RKO (cell line): ENCODE data around the gene CTTNBP2NL.

Experiments
- DNase-seq: peaks from one replicate; pipeline ENCODE4 v3.0.0-alpha.2; 2016; ENCODE audit warnings: low spot score

CTTNBP2NL gene, protein sequence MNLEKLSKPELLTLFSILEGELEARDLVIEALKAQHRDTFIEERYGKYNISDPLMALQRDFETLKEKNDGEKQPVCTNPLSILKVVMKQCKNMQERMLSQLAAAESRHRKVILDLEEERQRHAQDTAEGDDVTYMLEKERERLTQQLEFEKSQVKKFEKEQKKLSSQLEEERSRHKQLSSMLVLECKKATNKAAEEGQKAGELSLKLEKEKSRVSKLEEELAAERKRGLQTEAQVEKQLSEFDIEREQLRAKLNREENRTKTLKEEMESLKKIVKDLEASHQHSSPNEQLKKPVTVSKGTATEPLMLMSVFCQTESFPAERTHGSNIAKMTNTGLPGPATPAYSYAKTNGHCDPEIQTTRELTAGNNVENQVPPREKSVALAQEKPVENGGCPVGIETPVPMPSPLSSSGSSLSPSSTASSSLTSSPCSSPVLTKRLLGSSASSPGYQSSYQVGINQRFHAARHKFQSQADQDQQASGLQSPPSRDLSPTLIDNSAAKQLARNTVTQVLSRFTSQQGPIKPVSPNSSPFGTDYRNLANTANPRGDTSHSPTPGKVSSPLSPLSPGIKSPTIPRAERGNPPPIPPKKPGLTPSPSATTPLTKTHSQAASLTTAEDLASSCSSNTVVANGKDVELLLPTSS

DNA sequence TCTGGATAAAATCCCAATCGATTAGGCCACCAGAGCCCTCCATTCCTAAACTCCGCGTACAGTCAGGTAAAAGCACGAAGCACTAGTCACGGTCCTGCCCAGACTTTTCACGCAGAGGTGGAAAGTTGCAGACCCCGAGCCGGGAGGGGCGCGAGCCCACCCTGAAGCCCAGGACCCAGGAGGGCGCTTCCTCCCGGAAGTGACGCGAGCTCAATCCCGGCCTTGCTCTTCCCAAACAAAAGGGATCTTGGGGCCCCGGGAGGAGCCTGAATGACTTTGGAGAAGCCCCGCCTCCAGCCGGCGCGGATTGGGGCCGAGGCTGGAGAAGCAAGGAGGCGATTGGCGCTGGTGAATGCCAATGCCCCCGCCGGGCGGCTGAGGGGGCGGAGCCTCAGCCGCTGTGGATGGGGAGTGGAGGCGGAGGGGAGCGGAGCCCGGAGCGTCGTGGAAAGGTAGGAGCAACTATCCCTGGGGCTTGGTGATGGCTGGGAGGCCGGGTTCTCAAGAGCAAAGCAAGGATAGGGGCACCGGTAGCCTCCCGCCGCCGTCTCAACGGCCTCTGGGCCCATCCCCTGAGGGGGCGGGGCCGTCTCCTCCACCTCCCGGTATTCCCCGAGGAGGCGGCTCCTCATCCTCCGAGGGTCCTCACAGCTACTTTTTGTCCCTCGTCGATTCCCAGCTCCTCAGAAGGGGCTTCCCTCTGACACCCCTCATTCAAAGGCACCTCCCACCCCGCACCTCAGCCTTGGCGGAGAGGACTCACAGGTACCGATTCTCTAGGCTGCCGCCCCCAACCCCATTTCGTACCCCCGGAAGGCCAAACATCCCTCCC is at the start of gene CTTNBP2NL:
CTTNBP2NL (plus strand) TSS at position 394 of the 832 bp plus-strand sequence. CDS start 19,952 bp downstream, outside the sequence.
- DNase-seq: peak; percentile 97

DNA sequence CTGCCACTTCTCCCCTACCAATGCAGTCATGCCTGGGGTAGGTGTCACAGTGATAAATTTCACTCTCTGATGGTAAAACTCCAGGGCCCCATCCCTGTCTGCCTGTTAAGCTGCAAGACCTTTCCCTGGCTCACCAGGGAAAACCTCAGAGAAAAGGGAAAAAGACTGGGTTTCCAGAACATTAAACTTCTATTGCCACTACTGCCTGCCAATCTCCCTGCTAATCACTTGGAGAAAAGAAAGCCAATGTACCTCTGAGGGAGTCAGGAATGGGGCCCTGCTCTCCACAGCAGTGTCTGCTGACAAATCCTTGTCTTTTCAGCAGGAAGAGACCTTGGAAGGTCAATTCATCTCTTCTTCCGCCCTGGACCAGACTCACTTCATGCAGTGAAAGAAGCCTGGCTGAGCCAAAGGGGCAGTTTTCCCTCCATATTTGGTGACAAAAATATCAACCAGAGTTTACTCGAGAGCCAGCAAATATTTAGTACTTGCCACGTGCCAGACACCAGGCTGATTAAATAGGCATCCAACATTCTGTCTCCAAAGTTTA is 49.1 kb upstream of the CTTNBP2NL start:
- no peak for DNase-seq

DNA sequence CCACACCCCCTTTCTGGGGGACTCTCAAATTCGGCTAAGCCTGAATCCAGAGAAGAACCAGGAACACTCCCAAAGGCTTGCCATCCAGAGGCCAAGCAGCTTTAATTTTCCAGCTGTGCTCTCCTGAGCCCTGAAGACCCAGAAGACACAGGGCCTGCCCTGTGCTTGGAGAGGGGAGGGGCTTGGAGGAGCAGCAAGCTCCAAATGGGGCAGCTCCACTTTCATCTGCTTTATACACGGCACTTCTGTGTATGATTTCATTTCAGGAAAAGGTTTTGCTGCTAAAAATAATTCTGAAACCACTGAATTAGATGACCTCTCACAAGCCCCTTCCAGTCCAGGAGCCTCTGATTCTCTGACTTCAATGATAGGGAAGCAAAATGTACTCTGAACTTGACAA is 39.2 kb upstream of the CTTNBP2NL start:
- no peak for DNase-seq

DNA sequence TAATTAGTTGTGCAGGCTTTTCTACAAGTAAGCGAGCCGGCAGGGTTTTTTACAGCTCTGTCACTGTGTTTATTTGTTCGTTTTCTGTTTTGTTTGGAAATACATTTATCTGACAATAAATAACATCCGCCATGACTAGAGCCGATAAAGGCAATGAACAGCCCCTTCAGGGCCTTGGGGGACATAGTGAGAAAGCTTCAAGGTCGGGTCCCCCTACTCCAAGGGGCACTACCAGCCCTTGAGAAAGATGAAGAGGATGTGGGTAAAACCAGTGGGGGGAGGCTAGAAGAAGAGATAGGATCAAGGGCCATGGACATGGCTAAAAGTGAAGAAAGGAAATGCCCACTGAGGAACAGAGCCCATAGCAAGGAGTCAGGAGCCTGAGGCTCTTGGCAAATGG is 38.5 kb upstream of the CTTNBP2NL start:
- no peak for DNase-seq

DNA sequence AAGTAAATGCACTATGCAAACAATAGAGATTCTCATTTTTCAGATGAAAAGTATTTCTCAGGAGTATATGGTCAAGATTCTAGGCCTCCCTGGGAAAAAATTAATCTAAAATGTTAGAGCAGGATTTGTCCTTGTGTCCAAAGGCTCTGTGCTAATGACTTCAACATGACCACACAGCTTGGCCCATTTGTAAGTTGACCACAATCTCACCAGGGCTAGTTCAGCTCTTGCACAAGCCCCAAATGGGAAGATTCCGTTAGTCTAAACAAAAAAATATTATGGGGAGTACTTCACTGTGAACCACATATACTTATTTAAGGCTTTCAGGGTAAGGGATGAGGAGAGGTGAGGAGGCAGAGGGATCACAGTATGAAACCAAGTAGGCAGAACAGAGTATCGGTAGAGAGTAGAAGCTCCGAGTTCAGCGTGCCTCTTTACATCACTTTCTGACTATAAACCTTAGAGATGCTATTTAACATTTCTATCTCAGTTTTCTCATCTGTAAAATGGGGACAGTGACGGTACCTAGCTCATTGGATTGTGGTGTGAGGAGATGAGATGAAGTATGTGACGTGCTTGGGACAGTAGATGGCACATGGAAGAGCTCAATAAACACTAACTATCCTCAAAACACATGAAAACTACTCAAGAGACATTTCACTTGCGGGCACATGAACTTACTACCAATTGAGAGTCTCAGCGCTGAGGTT is 37.8 kb upstream of the CTTNBP2NL start:
- DNase-seq: no peak

DNA sequence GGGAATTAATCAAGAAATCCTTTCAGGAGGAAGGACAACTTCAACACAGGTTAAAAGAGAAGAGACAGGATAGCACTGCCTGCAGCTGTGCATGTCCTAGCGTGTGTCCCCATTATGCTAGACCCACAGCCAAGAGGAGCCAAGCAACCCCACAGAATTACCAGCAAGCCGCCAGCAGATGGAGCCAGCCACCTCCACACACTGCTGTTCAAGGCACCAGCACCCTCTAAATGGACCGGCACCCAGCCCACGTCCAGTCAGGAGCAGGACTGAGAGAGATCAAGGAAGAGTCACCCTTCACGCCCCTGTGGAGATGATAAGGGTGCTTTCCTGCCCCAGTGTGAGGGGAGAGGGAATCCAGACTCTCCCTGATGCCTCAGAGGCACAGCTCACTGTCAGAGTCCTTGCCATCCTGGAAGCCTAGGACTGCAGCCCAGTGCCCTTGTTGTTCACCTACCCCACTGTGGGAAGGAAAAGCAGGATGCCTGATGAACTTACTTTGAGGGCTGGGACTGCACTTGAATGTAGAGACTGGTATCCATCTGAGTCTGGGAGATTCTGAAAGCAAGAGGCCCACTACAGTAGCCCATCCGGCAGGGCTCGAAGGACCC is 37.1 kb upstream of the CTTNBP2NL start:
- peak; percentile 45 for DNase-seq

DNA sequence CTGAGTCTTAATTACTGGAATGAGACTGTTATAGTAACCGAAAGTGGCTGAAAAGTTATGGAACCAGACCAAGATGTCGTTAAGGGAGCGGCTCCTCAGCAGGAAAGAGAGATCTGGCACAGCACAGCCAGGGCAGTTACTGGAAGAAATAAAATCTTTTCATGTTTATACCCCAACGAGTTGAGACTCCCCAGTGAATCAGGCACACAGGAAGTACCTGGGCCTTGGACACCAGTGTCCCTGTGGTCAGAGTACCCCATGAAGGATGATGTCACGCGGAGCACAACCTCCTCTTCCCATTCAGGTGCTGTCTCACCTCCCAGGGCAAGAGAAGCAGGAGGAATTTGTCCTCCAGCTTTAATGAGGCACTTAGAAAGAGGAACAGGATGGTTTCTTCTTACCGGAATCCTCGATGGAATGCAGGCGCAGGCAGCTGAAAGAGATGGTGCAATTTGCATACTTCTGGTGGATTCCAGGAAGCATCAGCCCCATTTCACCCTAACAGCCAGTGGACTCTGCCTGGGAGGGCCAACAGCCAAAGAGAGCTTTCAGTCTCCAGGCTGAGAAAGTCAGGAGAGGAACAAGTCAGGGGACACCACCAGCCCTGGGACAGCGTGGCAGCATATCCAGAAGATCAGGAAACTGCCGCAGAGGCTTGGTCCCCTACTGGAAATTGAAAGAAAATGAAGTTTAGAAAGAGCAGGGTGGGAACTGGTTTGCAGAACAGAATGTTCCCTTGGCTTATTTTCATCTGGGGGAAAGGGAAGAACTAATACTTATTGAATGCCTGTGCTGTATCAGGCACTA is 35.9 kb upstream of the CTTNBP2NL start:
- no peak for DNase-seq

DNA sequence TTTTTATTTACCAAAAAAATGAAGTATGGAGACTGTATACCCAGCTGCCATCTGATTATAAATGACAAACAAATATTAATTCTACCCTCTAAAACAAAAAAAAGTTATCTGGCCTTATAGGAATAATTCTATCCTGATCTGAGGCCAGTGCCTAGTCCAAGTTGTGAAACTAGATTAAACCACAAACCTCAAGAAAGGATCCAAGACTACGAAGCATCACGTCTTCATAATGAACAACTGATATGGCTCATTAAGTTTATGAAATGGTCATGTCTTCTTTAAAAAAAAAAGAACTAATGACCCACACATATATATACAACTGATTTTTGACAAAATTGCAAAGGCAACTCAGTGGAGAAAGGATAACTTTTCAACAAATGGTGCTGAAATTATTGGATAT is 32.4 kb upstream of the CTTNBP2NL start:
- no peak for DNase-seq

DNA sequence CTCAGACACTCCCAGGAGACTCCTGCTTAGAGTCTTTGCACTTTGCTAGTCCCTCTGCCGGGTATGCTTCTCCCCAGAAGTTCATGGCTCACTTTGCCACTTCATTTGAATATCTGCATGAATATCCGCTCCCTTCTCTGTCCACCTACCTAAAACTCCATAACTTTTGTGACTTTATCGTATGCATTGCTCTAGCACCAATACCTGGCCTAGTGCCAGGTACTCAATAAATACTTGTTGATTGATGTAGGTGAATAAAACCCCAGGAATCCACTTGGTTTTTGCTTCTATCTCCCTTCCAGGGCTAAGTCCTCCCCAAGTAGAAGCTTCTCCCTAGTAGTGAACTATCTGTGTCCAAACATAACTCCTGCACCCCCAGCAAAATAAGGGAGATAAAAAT is 27.8 kb upstream of the CTTNBP2NL start:
- DNase-seq: no peak

DNA sequence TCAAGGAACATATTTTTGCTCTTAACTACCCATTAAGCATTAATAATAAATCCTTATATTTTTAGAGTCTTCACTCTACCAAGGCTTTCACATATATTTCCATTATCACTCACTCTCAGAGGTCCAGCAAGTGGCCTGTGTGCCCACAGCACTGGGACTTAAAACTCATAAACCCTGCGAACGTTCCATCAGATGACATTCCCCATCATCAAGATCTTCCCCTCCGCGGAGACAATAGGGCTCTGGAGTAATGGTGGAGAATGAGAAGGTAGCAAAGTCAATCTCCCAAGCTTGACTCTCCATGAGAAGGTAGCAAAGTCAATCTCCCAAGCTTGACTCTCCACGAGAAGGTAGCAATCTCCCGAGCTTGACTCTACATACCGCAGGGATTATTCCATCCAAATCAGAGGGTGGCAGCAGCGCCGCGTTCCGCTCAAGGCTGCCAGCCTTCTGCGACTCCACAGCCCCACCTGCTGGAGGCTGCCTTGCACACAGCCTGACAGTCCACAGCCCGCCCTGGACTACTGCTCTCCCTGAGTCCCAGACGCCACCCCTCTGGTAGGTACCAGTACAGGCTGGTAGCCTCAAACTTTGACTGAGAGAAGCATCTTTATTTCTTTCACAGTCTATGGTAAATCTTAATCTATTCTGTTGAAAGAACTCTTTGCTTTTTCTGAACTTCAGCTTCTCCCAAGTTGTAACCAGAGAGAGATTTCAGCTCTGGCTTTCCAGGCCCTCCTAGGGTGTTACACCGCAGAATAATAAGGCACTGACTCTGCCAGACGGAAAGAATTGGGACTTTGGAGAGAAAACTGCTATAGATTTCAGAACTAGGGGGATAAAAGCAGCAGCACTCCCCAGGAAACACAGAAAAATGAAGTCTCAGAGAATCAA is 26.4 kb upstream of the CTTNBP2NL start:
- peak; percentile 82 for DNase-seq

DNA sequence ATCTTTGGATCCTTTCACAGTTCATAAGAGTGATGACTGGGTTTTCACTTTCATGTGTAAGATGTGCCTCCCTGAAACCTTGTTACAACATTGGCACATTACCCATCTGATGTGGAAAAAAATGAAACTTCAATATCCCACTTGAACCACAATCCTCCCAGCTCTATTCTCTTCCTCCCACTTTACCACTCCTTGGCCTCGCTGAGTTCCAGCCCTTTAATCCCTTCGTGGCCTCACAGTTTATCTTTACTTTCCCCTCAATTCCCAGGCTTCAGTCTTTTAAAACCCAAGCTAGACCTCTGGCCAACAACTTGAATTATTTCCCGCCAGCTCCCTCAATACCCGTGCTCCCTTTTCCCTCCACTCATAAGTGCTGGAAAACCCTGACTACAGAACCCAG is 25.0 kb upstream of the CTTNBP2NL start:
- DNase-seq: no peak

DNA sequence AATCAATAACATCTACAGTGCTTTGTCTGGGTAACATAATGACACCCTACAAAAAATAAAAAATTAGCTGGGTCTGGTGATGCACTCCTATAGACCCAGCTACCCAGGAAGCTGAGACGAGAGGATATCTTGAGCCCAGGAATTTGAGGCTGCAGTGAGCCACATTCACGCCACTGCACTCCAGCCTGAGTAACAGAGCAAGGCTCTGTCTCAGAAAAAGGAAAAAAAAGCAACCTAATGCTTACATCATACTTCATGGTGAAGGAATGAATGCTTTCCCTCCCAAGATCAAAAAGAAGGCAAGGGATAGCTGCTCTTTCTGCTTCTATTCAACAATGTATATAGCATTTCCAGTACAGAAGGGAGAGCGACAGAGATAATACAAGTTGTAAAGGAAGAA is 24.2 kb upstream of the CTTNBP2NL start:
- DNase-seq: no peak

DNA sequence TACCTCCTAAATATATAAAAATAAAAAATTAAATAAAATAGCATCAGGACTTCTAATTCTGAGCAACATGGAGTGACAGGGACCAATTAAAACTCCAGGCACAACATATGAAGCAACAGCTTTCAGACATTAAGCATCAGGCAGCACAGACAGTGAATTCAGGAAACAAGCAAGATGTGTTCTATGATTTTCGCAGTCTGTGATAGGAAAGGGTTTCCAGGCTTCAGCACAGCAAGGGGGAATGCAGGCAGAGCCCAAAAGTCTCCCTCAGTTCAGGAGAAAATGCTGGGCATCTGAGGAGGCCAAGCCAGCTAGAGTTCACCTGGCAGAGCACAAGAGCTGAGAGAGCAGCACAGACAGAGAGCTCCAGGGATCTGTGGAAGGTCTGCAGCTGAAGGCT is 22.2 kb upstream of the CTTNBP2NL start:
- DNase-seq: no peak

DNA sequence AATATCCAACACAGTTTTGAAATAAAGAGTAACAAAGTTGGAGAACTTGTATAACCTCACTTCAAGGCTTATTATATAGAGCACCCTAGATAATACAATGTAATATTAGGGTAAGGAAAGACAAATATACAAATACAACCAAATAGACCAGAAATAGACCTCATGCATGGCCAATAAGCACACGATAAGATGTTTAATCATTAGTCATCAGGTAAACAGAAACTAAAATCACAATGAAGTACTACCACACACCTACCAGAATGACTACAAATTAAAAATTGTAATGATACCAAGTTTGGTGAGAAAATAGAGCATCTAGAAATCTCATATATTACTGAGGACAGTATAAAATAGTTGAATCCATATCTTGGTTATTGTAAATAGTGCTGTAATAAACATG is 20.3 kb upstream of the CTTNBP2NL start:
- no peak for DNase-seq

DNA sequence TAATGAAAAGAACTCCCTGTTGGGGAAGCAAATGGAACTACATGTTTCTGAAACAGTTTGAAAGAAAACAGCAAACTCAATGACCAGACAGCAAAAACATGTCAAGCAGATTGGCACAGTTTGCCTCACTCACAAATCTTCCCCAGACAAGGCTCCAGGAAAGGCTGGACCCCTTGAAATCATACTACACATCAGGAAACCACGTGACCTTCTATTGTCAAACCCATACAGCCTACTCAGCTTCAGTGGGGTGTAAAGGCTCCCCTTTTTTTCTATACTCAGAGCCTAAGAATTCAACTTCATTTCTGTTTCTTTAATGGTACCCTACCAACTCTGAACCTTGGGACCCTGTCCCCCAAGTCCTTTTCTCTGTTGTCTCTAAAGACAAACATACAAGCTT is 15.7 kb upstream of the CTTNBP2NL start:
- no peak for DNase-seq

DNA sequence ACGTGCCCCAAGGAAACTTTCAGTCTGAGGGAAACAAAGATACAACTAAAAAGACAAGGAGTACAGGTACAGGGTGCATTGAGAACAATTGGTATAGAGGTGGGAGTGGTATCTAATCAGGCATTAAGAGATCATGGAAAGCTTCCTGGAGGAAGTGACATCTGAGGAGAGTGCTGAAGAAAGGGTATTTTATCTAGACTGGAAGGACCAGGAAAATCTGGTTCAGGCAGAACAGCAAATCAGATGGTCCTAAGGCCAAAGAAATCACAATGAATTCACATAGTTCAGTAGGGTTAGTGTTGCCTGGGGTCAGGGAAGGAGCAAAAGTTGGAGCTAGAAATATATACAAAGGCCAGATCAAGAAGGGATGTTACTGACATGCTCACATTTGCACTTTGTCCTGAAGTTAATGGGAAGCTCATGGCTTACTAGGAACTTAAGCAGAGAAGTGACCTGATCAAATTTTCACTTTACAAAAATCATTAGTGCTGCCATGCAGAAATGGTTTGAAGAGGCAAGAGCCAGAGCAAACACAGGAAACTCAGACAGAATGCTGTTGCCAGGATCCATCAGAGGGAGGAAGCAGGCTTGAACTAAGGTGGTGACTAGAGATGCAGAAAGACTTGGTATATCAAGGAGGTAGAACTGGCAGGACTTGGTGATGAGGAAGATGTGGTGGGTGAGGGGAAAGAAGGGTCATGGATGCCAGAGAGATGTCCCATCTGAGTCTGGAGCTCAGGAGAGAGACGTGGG is 14.5 kb upstream of the CTTNBP2NL start:
- no peak for DNase-seq

DNA sequence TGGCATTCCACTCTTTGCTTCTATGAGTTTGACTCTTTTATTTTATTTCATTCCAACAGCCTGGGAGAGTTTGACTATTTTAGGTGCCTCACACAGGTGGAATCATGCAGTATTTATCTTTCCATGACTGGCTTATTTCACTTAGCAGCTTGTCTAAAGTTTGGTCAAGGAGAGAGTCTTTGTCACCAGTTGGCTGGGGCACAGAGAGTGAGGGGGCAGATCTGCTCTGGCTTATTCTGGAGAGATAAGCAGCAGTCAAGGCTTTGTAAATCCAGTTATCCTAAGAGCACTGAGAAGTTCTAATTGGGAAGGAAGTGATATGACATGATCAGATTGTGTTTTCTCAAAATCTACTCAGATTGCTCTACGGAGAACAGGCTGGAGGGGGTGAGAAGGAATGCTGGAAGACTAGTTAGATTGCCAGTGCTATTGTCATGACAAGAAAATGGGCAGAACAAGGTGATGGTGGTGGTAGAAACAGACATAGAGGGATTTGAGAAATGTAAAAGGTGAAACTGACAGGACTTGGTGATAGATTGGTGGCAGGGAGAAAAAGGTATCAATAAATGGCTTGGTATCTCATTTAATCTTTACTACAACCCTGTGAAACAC is 12.1 kb upstream of the CTTNBP2NL start:
- no peak for DNase-seq

DNA sequence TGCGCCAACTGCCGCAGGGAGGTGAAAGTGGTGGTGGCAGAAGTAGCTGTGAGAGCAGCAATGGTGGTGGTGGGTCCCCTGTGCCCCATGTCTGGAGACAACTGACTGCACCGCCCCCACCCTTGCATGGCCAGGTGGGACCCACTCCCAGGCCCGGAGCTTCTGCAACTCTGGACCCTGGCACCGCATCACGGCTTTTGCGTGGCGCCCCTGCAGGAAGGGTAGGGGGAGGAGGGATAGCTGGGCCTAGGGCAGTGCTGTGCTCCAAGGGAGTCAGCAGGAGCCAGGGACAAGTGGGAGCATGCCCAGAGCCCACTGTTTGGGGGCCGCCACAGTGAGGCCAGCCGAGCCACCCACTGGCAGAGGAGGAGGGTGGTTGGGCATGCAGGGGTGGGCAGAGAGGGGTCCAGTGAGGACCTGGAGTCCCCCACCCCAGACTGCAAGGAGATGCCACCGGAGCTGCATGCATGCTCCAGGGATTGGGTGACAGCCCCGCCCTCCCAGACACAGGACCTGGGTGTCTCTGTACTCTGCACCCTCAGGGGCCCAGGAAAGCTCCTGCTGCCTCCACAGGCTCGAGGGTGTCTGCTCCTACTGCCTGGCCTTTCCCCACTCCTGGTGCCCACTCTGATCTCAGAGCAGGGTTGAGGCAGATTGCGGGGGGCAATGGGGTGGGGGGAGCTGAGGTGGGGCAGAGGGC is 9.8 kb upstream of the CTTNBP2NL start:
- DNase-seq: no peak
